Dendritic cell treated with granulocyte-macrophage colony-stimulating factor and Interleukin-4, amounts not matched to agents 40 ng/mL and 50 ng/mL, for 4 days (primary cell): ENCODE data around the gene ARL15.

ENCODE experiments used
- H3K27ac Mint-ChIP-seq: one replicate; pipeline ENCODE4 v1.8.0; 2022; ENCODE audit warnings: mild to moderate bottlenecking, mixed read lengths
- H3K27me3 Mint-ChIP-seq: one replicate; pipeline ENCODE4 v1.8.0; 2022; ENCODE audit warnings: mild to moderate bottlenecking, mixed read lengths
- H3K36me3 Mint-ChIP-seq: one replicate; pipeline ENCODE4 v1.8.0; 2022; ENCODE audit warnings: low read depth, mixed read lengths
- H3K4me1 Mint-ChIP-seq: one replicate; pipeline ENCODE4 v1.8.0; 2022; ENCODE audit warnings: low read depth, mixed read lengths
- H3K4me3 Mint-ChIP-seq: one replicate; pipeline ENCODE4 v1.8.0; 2022; ENCODE audit warnings: mild to moderate bottlenecking, moderate library complexity, mixed read lengths
- H3K9me3 Mint-ChIP-seq: one replicate; pipeline ENCODE4 v1.8.0; 2022; ENCODE audit warnings: mixed read lengths
- intact Hi-C: fragments of 100-400 bp; cut with micrococcal nuclease; formaldehyde crosslinking; loops from one replicate; pipeline ENCODE4 v1.15.0; 2022

Gene ARL15

DNA sequence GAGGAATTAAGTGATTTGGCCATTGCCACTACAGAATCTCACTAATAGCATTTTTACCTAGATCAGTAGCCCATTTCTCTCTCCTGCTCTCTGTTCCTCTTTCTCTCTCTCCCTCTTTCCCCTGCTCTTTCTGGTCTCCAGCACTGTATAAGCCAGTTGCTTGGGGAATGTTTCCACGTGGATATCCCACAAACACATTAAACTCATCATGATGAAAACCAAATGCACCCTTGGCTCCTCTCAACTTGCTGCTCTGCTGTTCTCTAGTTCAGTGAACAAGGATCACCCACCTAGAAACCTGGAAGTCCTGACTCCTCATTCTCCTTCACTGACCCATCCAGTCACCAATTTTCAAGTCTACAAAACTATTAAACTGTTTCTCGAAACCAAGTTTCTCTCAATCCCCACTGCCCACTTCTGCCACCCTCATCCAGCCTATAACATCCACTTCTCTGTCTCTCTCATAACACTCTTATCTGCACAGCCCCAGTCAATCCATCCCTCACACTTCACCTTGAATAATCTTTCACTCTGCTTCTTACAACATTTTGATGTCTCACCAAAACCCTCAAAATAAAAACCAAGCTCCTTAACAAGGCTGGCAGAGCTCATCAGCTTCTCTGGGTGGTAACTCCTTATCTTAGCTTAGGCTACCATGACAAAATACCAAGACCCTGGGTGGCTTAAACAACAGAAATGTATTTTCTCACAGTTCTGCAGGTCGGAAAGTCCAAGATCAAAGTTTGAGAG lies 79.3 kb downstream of the ARL15 start:
- Mint-ChIP-seq H3K27me3 (no peaks in the 10 kb centered on the region), H3K9me3 (no peaks in the 10 kb centered on the region), H3K4me1 (peaks cover 12% of the 10 kb centered on the region), H3K27ac (no peak overlapping the region), H3K36me3 (no peaks in the 10 kb centered on the region), H3K4me3 (no peak overlapping the region)
- intact Hi-C loops: no loop called here

DNA sequence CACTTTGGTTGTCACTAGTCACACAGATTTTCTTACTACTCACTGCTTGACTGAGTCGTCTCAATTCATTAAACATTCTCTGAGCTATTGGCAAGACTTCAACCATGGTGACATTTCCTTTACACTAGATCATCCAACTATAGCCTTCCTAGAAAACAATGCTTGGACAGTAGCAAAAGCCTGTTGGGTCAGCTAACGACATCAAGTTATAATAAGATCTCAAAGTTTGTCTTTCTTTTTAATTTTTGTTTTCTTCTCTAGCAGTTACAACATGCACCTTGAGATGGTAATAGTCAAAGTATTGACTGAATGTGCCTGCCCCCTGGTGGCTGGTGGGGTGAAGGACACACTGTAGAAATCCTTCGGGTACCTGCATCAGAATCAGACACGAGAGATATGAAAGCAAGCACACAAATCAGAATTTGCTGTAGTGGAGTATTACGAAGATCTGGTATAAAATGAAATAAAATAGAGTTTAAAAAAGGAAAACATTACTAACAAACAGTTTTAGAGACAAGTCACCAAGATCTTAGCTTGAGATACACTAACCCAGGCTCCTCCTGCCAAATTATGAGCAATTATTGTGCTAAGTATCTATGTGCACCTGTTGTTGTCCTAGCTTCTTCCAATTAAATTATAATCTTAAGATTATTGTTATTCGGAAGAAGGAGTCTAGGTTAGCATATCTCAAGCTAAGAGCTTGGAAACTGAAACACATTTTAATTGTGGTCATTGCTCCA lies 81.2 kb downstream of the ARL15 start:
- no peaks in the 10 kb centered on the region for H3K27me3 Mint-ChIP-seq
- peaks cover 19% of the 10 kb centered on the region for H3K4me1 Mint-ChIP-seq
- no peaks in the 10 kb centered on the region for H3K9me3 Mint-ChIP-seq
- no peaks in the 10 kb centered on the region for H3K36me3 Mint-ChIP-seq
- intact Hi-C loops: no loop called here
- no peak overlapping the region for H3K27ac Mint-ChIP-seq
- H3K4me3 Mint-ChIP-seq: no peak overlapping the region

DNA sequence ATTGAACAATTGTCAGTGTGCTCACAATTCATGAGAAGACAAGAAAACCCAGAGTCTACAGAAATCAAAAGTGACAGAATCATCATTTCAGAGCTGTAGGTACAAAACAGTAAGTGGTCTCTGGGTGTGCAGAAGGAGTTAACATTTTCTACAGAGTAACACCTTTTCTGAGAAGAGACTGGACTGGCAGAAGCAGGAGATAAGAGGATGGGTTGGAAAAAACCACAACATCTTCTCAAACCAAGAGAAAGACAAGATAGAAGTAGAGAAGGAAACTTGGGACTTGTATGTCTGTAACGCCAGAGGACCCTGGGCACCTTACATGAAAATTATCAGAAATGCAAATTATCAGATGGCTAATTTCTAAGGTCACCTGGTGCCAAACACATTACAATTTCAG lies 82.6 kb downstream of the ARL15 start:
- Mint-ChIP-seq H3K4me1 (peaks cover 24% of the 10 kb centered on the region), H3K4me3 (no peak overlapping the region), H3K27ac (no peak overlapping the region), H3K9me3 (no peaks in the 10 kb centered on the region), H3K36me3 (no peaks in the 10 kb centered on the region), H3K27me3 (no peaks in the 10 kb centered on the region)
- intact Hi-C loops: no loop called here

DNA sequence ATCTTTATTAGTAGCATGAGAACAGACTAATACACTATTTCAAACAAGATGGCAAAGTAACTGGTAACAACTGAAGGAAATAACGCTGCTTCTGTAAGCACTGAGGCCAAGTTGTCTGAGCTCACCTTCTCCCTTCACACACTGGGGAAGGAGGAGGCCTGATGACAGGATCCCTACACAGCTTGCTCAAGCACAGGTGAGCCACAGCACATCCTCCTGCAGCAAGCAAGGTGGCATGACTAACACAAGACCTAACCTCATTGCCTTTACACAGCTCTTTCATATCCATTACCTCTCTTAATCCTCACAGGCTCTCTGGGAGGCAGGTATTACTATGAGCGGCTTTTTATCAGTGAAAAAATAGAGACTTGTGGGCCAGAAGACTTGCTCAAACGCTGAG lies 83.3 kb downstream of the ARL15 start:
- Mint-ChIP-seq H3K27me3 (no peaks in the 10 kb centered on the region), H3K27ac (no peak overlapping the region), H3K9me3 (no peaks in the 10 kb centered on the region), H3K4me1 (peaks cover 24% of the 10 kb centered on the region), H3K36me3 (no peaks in the 10 kb centered on the region), H3K4me3 (no peak overlapping the region)
- intact Hi-C loops: no loop called here

DNA sequence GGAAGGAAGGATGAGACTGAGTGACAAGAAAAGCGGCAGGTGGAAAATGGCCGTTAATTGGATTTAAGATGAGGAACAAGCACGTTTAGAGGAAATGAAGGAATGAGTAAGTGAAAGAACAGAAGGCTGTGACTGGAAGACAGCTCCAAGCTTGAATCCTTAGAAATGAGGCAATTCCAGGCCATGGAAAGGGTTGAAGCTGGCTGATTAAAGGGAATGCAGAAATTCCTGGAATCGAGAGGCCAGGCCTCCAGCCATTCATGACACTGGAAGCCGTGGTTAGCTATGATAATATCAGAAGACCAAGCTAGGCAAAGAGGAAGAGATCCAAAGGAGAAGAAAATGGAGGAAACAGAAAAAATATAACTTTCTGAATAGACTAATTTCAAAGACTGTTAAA lies 84.2 kb downstream of the ARL15 start:
- Mint-ChIP-seq H3K9me3 (no peaks in the 10 kb centered on the region), H3K27ac (no peak overlapping the region)

DNA sequence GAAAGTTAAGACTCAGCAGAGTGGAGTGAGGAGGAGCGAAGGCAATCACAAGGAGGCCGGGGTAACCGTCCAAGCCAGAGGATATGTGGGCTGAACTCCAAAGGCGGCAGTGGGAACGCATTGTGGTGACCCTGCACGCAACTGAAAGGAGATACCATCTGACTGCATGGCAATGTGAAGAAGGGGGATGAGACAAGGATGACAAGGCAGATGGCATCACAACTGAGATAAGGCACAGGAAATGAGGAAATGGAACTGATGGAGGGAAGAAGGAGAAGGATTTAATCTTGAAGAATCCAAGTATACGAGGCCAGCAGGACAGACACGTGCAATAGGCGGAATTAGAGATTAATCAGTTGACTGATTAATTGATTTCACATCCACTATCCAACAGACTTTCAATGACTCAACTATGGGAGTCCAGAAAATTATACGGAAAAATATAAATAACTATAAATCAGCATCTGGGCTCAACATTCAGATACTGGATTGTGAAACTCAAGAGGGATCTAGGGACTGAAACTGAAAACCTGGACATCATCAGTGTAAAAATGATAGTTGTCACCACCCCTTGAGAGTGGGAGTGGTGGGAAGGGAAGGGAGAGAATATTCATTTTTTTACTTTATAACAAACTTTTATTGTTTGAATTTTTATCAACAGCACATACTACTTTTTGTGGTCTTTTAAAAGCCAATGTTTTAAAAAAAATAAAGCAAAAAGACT lies 86.1 kb downstream of the ARL15 start:
- Mint-ChIP-seq H3K9me3 (no peaks in the 10 kb centered on the region), H3K36me3 (no peaks in the 10 kb centered on the region), H3K27me3 (no peaks in the 10 kb centered on the region), H3K4me3 (no peak overlapping the region), H3K4me1 (peaks cover 17% of the 10 kb centered on the region), H3K27ac (no peak overlapping the region)
- intact Hi-C loops: no loop called here

More for the DNA sequence above, 84.2 kb downstream of the ARL15 start:
- H3K36me3 Mint-ChIP-seq: no peaks in the 10 kb centered on the region
- H3K4me1 Mint-ChIP-seq: peaks cover 22% of the 10 kb centered on the region
- H3K27me3 Mint-ChIP-seq: no peaks in the 10 kb centered on the region
- H3K4me3 Mint-ChIP-seq: no peak overlapping the region
- intact Hi-C loops: no loop called here

DNA sequence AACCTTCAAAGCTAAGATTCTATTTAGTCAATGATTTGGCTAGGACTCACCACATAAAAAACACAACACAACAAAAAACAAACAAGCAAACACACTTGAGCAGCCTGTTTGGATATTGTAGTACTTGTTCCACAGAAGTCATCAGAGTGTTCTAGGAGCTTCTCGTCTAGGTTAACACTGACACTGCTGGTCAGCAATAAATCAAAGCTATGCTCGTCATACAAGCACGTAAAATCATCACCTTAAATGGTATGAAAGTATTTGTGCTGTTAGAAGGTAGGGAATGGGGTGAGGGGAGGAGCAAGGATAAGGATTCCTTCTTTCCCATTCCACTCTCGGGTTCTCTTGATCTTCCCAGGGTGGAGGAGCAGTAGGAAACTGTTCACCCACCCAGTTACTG lies 88.0 kb downstream of the ARL15 start:
- H3K27ac Mint-ChIP-seq: no peak overlapping the region
- H3K4me3 Mint-ChIP-seq: no peak overlapping the region
- H3K27me3 Mint-ChIP-seq: no peaks in the 10 kb centered on the region
- H3K9me3 Mint-ChIP-seq: no peaks in the 10 kb centered on the region
- intact Hi-C loops: no loop called here
- peaks cover 17% of the 10 kb centered on the region for H3K4me1 Mint-ChIP-seq
- no peaks in the 10 kb centered on the region for H3K36me3 Mint-ChIP-seq

DNA sequence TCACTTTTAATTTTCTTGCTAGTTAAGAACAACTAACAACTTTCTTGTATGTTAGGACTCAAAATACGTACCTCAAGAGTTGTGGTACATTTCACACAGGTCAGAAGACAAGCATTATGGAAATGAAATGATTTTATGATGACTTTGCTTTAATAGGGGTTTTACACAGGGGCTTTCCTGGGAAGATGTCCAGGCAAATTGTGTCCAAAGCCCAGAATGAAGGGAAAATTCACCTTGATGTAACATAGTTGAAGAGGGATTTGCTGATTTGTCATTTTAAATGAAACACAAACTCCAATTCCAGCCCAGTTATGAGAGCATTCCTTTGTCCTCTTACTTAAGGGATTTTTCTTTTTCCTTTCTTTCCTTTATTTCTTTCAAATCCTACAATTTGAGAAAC lies 89.2 kb downstream of the ARL15 start:
- H3K27me3 Mint-ChIP-seq: no peaks in the 10 kb centered on the region
- H3K9me3 Mint-ChIP-seq: no peaks in the 10 kb centered on the region
- H3K4me3 Mint-ChIP-seq: no peak overlapping the region
- intact Hi-C loops: no loop called here
- H3K36me3 Mint-ChIP-seq: no peaks in the 10 kb centered on the region
- H3K27ac Mint-ChIP-seq: no peak overlapping the region
- peaks cover 13% of the 10 kb centered on the region for H3K4me1 Mint-ChIP-seq

DNA sequence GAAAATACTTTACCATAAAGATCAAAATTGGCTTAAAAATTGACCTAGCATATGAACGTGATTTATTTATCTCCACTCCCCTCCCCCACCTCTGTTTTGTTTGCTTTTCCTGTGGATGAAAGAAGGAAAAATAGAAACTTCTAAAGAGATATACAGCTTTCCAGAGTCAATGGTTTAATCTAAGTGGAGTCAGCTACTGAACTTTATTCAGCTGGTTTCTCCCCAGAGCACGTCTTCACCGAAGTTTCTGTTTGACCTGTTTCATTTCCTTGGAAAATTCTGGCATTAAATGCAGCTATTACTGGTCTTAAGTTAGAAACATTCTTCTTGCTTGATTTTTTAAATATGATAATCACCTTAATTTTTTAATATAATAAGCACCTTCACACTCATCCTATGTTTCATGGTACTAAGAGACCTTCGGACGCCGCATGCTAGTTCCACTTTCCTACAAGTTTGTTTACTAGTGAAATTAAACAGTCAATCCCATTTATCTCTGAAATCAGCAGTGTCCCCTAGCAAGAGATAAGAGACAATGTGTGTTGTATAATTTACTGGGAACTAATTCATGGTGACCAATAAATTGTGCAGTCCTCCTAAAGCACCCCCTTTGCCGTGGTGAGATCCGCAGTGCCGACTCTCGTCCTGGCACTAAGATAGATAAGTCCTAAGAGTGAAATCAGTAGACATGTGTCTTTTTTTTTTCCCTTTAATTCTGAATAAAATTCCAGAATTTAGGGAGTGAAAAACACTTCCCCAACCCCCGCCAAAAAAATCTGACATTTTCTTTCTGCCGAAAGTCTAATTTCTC lies 89.9 kb downstream of the ARL15 start:
- Mint-ChIP-seq H3K27ac (no peak overlapping the region), H3K36me3 (no peaks in the 10 kb centered on the region), H3K4me1 (peaks cover 8% of the 10 kb centered on the region), H3K27me3 (no peaks in the 10 kb centered on the region), H3K4me3 (no peak overlapping the region), H3K9me3 (no peaks in the 10 kb centered on the region)
- intact Hi-C loops: no loop called here

DNA sequence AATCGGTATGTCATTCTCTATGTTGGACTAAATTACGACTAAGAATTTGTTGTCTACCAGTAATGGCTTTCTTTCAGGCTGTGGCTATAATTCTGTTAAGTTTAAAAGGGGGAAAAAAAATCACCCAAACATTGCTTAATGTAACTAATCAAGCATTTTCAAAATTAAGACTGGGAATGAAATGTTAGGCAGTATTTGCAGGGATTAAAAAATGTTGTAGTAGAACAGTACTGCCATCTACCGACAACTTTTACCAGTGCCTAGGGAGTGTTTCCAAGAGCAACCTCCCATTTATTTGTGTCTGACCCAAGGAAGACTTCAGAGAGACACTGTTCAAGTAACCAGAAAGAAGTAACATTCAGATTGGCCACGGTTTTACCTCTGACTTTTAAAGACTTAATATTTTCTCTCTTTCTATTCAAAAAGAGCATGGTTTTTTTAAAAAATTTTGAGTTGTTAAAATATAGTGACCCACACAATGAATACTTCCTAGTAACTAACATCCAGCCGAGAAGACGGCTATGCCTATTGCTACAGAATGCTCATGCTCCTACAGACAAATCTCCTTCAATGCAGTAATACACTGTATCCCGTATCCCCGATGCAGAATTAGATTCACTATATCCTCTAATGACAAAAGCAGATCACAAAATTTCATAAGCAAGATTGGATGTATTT lies 92.4 kb downstream of the ARL15 start:
- no peaks in the 10 kb centered on the region for H3K27me3 Mint-ChIP-seq
- H3K4me3 Mint-ChIP-seq: no peak overlapping the region
- no peaks in the 10 kb centered on the region for H3K9me3 Mint-ChIP-seq
- H3K4me1 Mint-ChIP-seq: no peaks in the 10 kb centered on the region
- no peak overlapping the region for H3K27ac Mint-ChIP-seq
- intact Hi-C loops: loop anchor here (2.0 to 5.0 kb wide), 6 partner anchors 741 to 1271 kb away; no protein-coding TSS in a partner anchor
- no peaks in the 10 kb centered on the region for H3K36me3 Mint-ChIP-seq

DNA sequence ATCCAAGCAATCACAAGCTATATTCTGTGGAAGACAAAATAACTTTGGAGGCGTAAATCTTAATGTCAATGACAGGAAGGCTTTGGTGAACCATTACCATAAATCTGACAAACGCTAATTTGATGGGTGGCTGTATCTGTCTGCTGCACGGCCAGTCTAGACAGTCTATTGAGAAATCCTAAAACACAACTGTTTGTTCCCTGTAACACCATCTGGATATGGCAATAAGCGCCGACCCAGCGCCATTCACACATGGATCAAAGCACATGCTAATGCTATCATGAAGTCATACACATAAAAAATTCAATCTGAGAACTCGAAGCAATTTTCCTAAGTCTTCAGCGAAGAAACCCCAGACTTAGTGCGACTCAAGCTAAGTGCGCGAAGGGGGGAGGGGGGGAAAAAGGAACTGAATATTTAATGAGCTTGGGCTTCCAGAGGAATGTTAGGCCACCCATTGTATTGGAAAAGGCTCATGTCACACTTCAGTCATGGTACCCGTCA lies 95.1 kb downstream of the ARL15 start:
- H3K4me3 Mint-ChIP-seq: no peak overlapping the region
- H3K4me1 Mint-ChIP-seq: no peaks in the 10 kb centered on the region
- no peaks in the 10 kb centered on the region for H3K9me3 Mint-ChIP-seq
- intact Hi-C loops: loop anchor here (5.0 kb wide), 5 partner anchors 738 to 1268 kb away; no protein-coding TSS in a partner anchor
- H3K36me3 Mint-ChIP-seq: no peaks in the 10 kb centered on the region
- H3K27ac Mint-ChIP-seq: no peak overlapping the region
- no peaks in the 10 kb centered on the region for H3K27me3 Mint-ChIP-seq

DNA sequence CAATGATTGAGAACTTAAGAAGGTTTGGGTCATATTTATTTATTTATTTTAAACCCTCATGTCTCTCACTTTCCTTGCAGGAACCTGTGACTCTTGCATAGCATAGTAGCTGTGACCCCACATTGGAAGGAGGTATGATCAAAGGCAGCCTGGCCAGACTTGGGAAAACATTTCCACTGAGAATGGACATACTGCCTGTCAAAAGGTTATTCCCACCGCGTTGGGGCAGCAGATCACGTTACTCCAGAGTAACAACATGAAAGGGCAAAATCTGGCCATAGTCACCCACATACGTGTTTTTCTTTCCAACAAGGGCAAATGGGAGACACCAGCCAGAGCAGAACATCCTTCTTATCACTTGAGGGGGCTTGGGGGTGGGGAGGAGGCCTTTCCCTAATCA lies 95.7 kb downstream of the ARL15 start:
- no peaks in the 10 kb centered on the region for H3K36me3 Mint-ChIP-seq
- intact Hi-C loops: loop anchor here (5.0 kb wide), 5 partner anchors 737 to 1267 kb away; no protein-coding TSS in a partner anchor
- no peaks in the 10 kb centered on the region for H3K4me1 Mint-ChIP-seq
- no peak overlapping the region for H3K4me3 Mint-ChIP-seq
- H3K27ac Mint-ChIP-seq: no peak overlapping the region
- H3K9me3 Mint-ChIP-seq: no peaks in the 10 kb centered on the region
- no peaks in the 10 kb centered on the region for H3K27me3 Mint-ChIP-seq

DNA sequence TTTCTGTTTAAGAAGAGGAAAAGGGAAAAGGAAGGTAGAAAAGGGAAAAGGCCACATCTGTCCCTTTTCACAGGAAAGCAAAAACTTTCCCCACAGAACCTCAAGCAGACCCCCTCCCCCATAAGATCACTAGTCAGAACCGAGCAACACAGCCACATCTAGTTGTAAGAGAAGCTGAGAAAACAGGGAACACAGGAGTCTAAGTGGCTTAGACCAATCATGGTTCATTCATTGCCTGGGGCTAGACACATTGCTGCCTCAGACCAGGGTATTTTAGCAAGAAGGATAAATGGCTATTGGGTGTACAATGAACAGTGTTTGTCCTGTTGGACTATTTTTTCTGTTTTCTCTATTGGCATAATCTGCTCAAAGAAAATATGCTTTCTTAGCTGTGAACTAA lies 98.0 kb downstream of the ARL15 start:
- H3K4me1 Mint-ChIP-seq: no peaks in the 10 kb centered on the region
- H3K27me3 Mint-ChIP-seq: no peaks in the 10 kb centered on the region
- no peaks in the 10 kb centered on the region for H3K36me3 Mint-ChIP-seq
- intact Hi-C loops: no loop called here
- H3K9me3 Mint-ChIP-seq: no peaks in the 10 kb centered on the region
- no peak overlapping the region for H3K27ac Mint-ChIP-seq
- H3K4me3 Mint-ChIP-seq: no peak overlapping the region
